HG03135 (cell line): ENCODE results near the gene TTC22.
A peak's percentile ranks its signal among the peaks of the same experiment; 100 is the strongest.

Source experiments
- ATAC-seq: cut with Tn5 transposase; IDR thresholded peaks from one replicate; pipeline ENCODE4 v1.9.1; 2021; ENCODE audit warnings: mild to moderate bottlenecking, moderate library complexity; ENCODE audit not compliant: unreplicated experiment

TTC22 gene

GRCh38 chr1:54800899-54801759, at the start of gene TTC22:
TSS of gene TTC22 (minus strand) at chr1:54801323. CDS start at chr1:54801163, 160 bp downstream.
- ATAC-seq: peak; percentile 84

- no peak for ATAC-seq
Measured at GRCh38 chr1:54850737-54851136, 49.6 kb upstream of the TTC22 start.

- no peak for ATAC-seq
Measured at GRCh38 chr1:54850069-54850730, 49.1 kb upstream of the TTC22 start.

GRCh38 chr1:54849219-54850068, 48.3 kb upstream of the TTC22 start:
- ATAC-seq: no peak

- no peak for ATAC-seq
Measured at GRCh38 chr1:54848134-54848948, 47.2 kb upstream of the TTC22 start.

GRCh38 chr1:54846716-54847284, 45.7 kb upstream of the TTC22 start:
- no peak for ATAC-seq

- ATAC-seq: no peak
Measured at GRCh38 chr1:54846301-54846700, 45.2 kb upstream of the TTC22 start.

- ATAC-seq: no peak
Measured at GRCh38 chr1:54845772-54846171, 44.6 kb upstream of the TTC22 start.

GRCh38 chr1:54844564-54844963, 43.4 kb upstream of the TTC22 start:
- ATAC-seq: no peak

GRCh38 chr1:54843449-54843848, 42.3 kb upstream of the TTC22 start:
- ATAC-seq: no peak

GRCh38 chr1:54842963-54843362, 41.8 kb upstream of the TTC22 start:
- ATAC-seq: no peak

- no peak for ATAC-seq
Measured at GRCh38 chr1:54842206-54842915, 41.2 kb upstream of the TTC22 start.

GRCh38 chr1:54839824-54840223, 38.7 kb upstream of the TTC22 start:
- ATAC-seq: no peak

- no peak for ATAC-seq
Measured at GRCh38 chr1:54838565-54839180, 37.5 kb upstream of the TTC22 start.

GRCh38 chr1:54837002-54837853, 36.1 kb upstream of the TTC22 start:
- ATAC-seq: no peak

GRCh38 chr1:54836594-54836993, 35.5 kb upstream of the TTC22 start:
- no peak for ATAC-seq

- ATAC-seq: no peak
Measured at GRCh38 chr1:54835970-54836369, 34.8 kb upstream of the TTC22 start.
